SHP77 treated with DMSO at 0.1 percent for 48 hours (cell line): ENCODE data around the gene ACTR8.
"Not testable (repeated sequence)": the region's sequence is repeated elsewhere in the genome, so short reads cannot be mapped to it uniquely, and the experiment has no call there.

Experiments
- DNase-seq: peaks from one replicate; lab custom pipeline; 2025; lab: John Stamatoyannopoulos, UW

The ACTR8 gene, protein sequence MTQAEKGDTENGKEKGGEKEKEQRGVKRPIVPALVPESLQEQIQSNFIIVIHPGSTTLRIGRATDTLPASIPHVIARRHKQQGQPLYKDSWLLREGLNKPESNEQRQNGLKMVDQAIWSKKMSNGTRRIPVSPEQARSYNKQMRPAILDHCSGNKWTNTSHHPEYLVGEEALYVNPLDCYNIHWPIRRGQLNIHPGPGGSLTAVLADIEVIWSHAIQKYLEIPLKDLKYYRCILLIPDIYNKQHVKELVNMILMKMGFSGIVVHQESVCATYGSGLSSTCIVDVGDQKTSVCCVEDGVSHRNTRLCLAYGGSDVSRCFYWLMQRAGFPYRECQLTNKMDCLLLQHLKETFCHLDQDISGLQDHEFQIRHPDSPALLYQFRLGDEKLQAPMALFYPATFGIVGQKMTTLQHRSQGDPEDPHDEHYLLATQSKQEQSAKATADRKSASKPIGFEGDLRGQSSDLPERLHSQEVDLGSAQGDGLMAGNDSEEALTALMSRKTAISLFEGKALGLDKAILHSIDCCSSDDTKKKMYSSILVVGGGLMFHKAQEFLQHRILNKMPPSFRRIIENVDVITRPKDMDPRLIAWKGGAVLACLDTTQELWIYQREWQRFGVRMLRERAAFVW

GRCh38 chr3:53881691-53882593, at the start of gene ACTR8:
Gene ACTR8, minus strand, starts transcription at chr3:53882152. Its CDS starts 51 bp downstream, at chr3:53882101.
- peak; percentile 77 for DNase-seq

DNA sequence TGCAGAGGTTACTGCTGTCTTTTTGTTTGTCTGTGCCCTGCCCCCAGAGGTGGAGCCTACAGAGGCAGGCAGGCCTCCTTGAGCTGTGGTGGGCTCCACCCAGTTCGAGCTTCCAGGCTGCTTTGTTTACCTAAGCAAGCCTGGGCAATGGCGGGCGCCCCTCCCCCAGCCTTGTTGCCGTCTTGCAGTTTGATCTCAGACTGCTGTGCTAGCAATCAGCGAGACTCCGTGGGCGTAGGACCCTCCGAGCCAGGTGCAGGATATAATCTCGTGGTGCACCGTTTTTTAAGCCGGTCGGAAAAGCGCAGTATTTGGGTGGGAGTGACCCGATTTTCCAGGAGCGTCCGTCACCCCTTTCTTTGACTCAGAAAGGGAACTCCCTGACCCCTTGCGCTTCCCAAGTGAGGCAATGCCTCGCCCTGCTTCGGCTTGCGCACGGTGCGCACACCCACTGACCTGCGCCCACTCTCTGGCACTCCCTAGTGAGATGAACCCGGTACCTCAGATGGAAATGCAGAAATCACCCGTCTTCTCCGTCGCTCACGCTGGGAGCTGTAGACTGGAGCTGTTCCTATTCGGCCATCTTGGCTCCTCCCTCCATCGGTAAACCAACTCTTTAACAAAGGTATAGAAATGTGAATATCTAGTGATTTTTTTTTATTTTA, 45.4 kb upstream of the ACTR8 start:
- DNase-seq, result not testable (repeated sequence)

DNA sequence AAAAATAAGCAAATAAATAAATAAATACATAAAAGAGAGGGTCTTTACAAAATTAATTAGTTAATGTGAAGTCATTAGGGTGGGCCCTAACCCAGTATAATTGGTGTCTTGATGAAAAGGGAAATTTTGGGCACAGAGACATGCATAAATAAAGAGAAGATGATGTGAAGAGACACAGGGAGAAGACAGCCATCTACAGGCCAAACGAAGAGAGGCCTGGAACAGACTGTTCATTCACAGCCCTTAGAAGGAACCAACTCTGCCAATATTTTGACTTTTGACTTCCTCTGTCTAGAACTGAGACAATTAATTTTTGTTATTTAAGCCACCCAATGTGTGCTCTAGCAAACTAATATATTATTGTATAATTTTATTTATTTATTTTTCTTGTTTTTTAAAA, 39.3 kb upstream of the ACTR8 start:
- DNase-seq, result no peak

DNA sequence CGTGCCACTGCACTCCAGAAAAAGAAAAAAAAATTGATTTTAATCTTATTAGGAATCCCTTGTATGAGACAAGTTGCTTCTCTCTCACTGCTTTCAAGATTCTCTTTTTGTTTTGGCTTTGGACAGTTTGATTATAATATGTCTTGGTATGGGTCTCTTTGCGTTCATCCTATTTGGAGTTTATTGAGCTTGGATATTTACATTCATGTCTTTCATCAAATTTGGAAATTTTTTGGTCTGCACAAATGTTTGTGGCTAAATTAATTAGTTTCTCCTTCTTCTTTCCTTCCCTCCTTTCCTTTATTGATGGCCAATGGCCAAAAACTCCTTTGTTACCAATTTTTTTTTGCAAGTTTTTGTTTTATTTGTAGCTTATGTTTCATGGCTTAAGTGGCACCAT, 37.8 kb upstream of the ACTR8 start:
- no peak for DNase-seq

DNA sequence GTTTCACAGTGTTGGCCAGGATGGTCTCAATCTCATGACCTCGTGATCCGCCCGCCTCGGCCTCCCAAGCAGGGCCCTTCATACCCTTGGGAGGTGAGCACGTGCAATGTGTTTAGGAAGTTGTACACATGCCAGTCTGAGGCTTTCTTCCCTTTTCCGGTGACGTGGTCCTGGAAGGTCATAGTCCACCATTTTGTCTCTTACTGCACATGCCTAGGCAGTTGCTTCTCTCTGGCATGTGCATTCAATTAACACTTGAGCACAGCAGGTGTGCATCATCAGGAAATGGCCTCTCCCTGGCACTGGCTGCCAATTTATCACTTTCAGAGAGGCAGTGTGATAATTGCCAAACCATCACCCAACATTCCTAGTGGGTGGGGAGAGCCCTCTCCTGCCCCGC, 31.4 kb upstream of the ACTR8 start:
- no peak for DNase-seq

DNA sequence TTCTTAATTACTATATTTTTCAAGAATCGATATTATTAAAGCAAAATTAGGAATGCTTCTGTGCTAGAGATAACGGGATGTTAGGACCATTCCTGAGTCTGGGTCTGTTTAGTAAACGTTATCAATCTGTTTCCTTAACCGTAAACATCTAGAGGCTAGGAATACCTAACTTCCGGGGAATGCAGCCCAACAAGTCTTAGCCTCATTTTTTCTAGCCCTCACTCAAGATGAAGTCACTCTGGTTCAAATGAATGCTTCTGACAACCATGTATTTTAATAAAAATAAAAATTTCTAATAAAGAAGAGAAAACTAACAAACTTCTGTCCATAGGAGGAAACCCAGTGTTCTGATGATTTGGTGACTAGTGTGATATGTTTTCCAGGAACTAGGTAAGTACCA, 20.8 kb upstream of the ACTR8 start:
- DNase-seq, result no peak

DNA sequence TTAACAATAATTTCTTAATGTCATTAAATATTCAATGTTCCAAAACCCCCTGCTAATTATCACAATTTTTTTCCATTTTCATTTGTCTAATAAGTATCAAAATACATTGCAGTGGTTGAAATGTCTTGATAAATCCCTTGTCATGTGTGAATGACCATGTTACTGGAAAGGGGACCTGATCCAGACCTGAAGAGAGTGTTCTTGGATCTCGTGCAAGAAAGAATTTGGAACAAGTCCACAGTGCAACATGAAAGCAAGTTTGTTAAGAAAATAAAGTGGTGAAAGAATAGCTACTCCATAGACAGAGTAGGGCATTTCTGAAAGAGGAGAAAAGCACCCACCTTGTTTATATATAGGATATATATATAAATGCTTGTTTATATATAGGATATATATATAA, 20.1 kb upstream of the ACTR8 start:
- DNase-seq, result no peak

GRCh38 chr3:53900666-53901331, 18.8 kb upstream of the ACTR8 start:
- DNase-seq, result no peak

DNA sequence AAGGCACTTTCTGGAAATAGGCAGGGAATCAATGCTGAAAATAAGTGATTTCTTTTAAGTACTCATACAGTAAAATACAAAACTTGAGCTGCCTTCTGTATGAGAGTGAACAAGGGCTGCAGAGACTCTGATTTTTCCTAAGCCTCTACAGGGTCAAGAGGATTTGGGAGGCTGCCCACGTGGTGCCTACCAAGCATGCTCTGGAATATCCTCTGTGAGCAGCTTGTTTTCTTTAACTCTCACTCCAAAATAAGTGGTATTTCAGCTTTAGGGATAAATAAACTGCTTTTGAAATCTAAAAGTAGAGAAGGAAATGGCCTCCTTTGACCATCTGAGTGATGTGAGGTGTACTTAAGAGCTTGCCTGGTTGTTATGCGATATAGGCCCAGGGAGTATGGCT, 17.8 kb upstream of the ACTR8 start:
- no peak for DNase-seq

DNA sequence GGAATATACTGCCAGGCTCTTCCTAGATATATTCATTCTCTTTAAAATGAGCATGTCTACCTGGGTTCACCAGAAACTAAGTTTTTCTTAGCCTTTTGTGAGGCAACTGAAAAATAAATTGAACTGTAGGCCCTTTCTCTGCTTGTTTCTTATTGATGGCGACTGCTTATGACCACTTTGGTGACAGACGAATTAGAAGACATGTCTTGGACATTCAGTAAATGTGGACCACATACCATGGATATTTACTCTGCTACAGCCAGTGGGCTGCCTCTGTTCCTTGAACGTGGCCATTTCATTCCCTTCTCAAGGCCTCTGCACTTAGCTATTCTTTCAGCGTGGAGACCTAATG, 10.3 kb upstream of the ACTR8 start:
- DNase-seq, result no peak

- DNase-seq, result peak; percentile 99
Observed at GRCh38 chr3:53891497-53892285, 9.7 kb upstream of the ACTR8 start, which contains the start of gene SELENOK. Gene SELENOK, minus strand, starts transcription at chr3:53891859.

DNA sequence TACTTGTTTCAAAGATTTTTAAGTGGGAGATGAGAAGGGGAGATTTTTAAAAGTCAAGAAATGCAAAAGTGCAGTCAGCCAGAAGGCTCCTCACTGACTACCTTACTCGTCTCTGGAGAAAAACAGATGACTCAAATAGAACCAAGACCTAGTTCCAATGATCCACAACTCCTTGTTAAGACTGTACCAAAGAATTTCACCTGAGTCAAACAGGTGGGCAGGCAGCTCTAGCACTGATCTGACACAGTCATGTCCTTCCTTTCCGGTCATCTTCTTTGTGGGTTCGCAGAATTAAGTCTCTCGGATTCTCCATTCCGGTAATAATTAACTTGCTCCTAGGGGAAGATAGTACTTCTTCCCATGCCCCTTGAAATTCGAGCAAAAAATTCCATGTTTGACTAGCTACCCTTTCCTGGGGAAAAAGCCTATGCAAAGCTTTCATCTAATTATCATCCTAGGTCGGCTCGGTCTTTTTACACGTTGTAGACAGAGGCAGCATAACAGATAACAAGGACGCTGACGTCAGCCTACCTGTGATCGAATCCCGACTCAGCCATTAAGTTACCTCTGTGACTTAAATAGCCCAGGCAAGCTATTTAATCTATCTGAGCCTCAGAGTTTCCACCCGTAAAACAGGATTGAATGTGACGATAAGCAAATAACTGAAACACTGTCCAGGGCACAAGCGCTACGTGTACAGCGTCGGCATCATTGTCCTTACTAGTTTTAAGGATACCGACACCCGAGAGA, 8.9 kb upstream of the ACTR8 start:
- no peak for DNase-seq

DNA sequence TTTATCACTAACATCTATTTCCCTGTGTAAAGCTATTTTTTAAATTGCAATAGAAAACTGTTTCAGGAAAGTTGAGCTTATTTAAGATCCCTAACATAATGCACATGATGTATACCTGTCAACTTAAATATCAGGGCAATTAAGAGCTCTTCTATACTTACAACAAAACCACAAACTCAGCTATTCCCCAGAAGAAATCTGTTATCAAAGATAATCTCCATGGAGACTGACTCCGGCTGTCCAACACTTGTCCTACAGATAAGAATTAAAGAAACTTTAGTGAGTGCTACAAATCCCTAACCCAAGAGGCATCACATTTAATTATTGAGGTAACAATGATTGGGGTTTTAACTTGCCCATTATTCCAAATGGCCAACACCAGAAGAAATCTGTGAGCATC, 6.3 kb upstream of the ACTR8 start:
- DNase-seq, result no peak

- DNase-seq, result no peak
Observed at GRCh38 chr3:53887446-53887845, 5.5 kb upstream of the ACTR8 start.

- DNase-seq, result no peak
Observed at GRCh38 chr3:53885239-53885638, 3.3 kb upstream of the ACTR8 start.

DNA sequence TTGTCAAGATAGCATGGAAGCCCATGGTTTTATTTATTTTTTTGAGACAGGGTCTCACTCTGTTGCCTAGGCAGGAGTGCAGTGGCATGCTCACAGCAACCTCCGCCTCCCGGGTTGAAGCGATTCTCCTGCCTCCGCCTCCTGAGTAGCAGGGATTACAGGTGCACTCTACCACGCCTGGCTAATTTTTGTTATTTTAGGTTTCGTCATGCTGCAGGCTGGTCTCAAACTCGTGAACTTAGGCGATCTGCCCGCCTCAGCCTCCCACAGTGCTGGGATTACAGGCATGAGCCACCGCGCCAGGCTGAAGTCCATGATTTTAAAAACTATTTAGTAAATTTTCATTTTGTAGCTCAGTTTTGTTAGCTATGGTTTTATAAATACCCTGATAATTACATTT, 2.7 kb upstream of the ACTR8 start:
- DNase-seq, result no peak

GRCh38 chr3:53883008-53883407, 1.1 kb upstream of the ACTR8 start:
- no peak for DNase-seq

- DNase-seq, result no peak
Observed at GRCh38 chr3:53880396-53881345, 1.3 kb downstream of the ACTR8 start.
